ENCODE results near the gene SIGLEC12.

- no peak for TF ChIP-seq CTCF (conservative IDR thresholded peaks at IDR 0.05; ENCODE audit: low read depth, low read length)
- no peak for TF ChIP-seq EZH2 (IDR thresholded peaks at IDR 0.05; ENCODE audit: borderline replicate concordance, low read depth, low read length, poor library complexity, severe bottlenecking)
Measured at GRCh38 chr19:51479531-51480331, 21.9 kb downstream of the SIGLEC12 start.
